ENCODE results near the gene GPR160. TPM values are rescaled to one million over a fixed set of nuclear protein-coding genes. Genes with fewer than 3 reads are reported as not detected.
A peak's percentile ranks its signal among the peaks of the same experiment; 100 is the strongest.

The GPR160 gene
- total RNA-seq, 1 experiment from 2014 or later: 53.8 TPM

- no TSS peak for BruUV-seq (replicated peaks)
- TF ChIP-seq CTCF (IDR thresholded peaks at IDR 0.05; ENCODE audit: unreplicated experiment): no peak
- H3K4me1 Mint-ChIP-seq (ENCODE audit: low read depth, unreplicated experiment): peaks cover 19% of the 10 kb centered on the region
- peaks cover 1% of the 10 kb centered on the region for H3K9me3 Mint-ChIP-seq (ENCODE audit: low read depth, unreplicated experiment)
- CTCF ChIA-PET: interaction anchor here (0.6 kb wide), 2 partner anchors 44 to 111 kb away, joined by 3 read pairs; partner anchors contain the start of gene SEC62
- intact Hi-C loops (cut with micrococcal nuclease; ENCODE audit: unreplicated experiment): no loop called here
- no peaks in the 10 kb centered on the region for H3K27me3 Mint-ChIP-seq (ENCODE audit: unreplicated experiment)
- DNase-seq: no peak
- peaks cover 41% of the 10 kb centered on the region for H3K36me3 Mint-ChIP-seq (ENCODE audit: insufficient read depth, unreplicated experiment)
- no peak overlapping the region for H3K27ac Mint-ChIP-seq (ENCODE audit: unreplicated experiment)
- H3K4me3 Mint-ChIP-seq (ENCODE audit: low read depth, unreplicated experiment): no peak overlapping the region
Observed at GRCh38 chr3:170077361-170077760, 39.6 kb downstream of the GPR160 start.

- no peak for DNase-seq
- H3K4me3 Mint-ChIP-seq (ENCODE audit: low read depth, unreplicated experiment): no peak overlapping the region
- no peaks in the 10 kb centered on the region for H3K9me3 Mint-ChIP-seq (ENCODE audit: low read depth, unreplicated experiment)
- TF ChIP-seq CTCF (IDR thresholded peaks at IDR 0.05; ENCODE audit: unreplicated experiment): no peak
- intact Hi-C loops (cut with micrococcal nuclease; ENCODE audit: unreplicated experiment): no loop called here
- peaks cover 19% of the 10 kb centered on the region for H3K4me1 Mint-ChIP-seq (ENCODE audit: low read depth, unreplicated experiment)
- H3K27ac Mint-ChIP-seq (ENCODE audit: unreplicated experiment): no peak overlapping the region
- peaks cover 40% of the 10 kb centered on the region for H3K36me3 Mint-ChIP-seq (ENCODE audit: insufficient read depth, unreplicated experiment)
- CTCF ChIA-PET: interaction anchor here (0.9 to 1.8 kb wide), 3 partner anchors 11 to 41 kb away, joined by 3 to 4 read pairs (median 3); partner anchors contain the start of gene GPR160
- no peaks in the 10 kb centered on the region for H3K27me3 Mint-ChIP-seq (ENCODE audit: unreplicated experiment)
- BruUV-seq (replicated peaks): no TSS peak
Observed at GRCh38 chr3:170078620-170079281, 41.0 kb downstream of the GPR160 start.

GRCh38 chr3:170079536-170080165, 41.9 kb downstream of the GPR160 start:
- peak overlapping the region; percentile 7 for H3K4me3 Mint-ChIP-seq (ENCODE audit: low read depth, unreplicated experiment)
- DNase-seq: no peak
- CTCF ChIA-PET: interaction anchor here (0.9 to 1.8 kb wide), 3 partner anchors 10 to 42 kb away, joined by 3 to 4 read pairs (median 3); partner anchors contain the start of gene GPR160
- no peaks in the 10 kb centered on the region for H3K9me3 Mint-ChIP-seq (ENCODE audit: low read depth, unreplicated experiment)
- H3K27me3 Mint-ChIP-seq (ENCODE audit: unreplicated experiment): no peaks in the 10 kb centered on the region
- TF ChIP-seq CTCF (IDR thresholded peaks at IDR 0.05; ENCODE audit: unreplicated experiment): no peak
- BruUV-seq (replicated peaks): no TSS peak
- peaks cover 19% of the 10 kb centered on the region for H3K4me1 Mint-ChIP-seq (ENCODE audit: low read depth, unreplicated experiment)
- peak overlapping the region; percentile 16 for H3K27ac Mint-ChIP-seq (ENCODE audit: unreplicated experiment)
- intact Hi-C loops (cut with micrococcal nuclease; ENCODE audit: unreplicated experiment): no loop called here
- H3K36me3 Mint-ChIP-seq (ENCODE audit: insufficient read depth, unreplicated experiment): peaks cover 40% of the 10 kb centered on the region

- intact Hi-C loops (cut with micrococcal nuclease; ENCODE audit: unreplicated experiment): no loop called here
- no peaks in the 10 kb centered on the region for H3K27me3 Mint-ChIP-seq (ENCODE audit: unreplicated experiment)
- no peaks in the 10 kb centered on the region for H3K9me3 Mint-ChIP-seq (ENCODE audit: low read depth, unreplicated experiment)
Observed at GRCh38 chr3:170080605-170081004, 42.8 kb downstream of the GPR160 start.

More at GRCh38 chr3:170080605-170081004, 42.8 kb downstream of the GPR160 start:
- DNase-seq: no peak
- Mint-ChIP-seq H3K4me1 (ENCODE audit: low read depth, unreplicated experiment) (peaks cover 19% of the 10 kb centered on the region), H3K4me3 (ENCODE audit: low read depth, unreplicated experiment) (peak overlapping the region; percentile 7), H3K36me3 (ENCODE audit: insufficient read depth, unreplicated experiment) (peaks cover 44% of the 10 kb centered on the region), H3K27ac (ENCODE audit: unreplicated experiment) (peak overlapping the region; percentile 16)
- TF ChIP-seq CTCF (IDR thresholded peaks at IDR 0.05; ENCODE audit: unreplicated experiment): no peak
- no TSS peak for BruUV-seq (replicated peaks)
- CTCF ChIA-PET: interaction anchor here (1.0 kb wide), 1 partner anchor 9 kb away, joined by 3 read pairs; no protein-coding TSS in a partner anchor

All from Calu3 (cell line).